Lower leg skin (tissue), 3 donors: ENCODE measurements around the gene ACTG2.

ENCODE experiments used
- POLR2A ChIP-seq, 2 donors: fragments of 450-650 bp; IDR thresholded peaks; one replicate each; pipeline ENCODE4 v1.6.1; 2016 to 2017; ENCODE audit warnings: antibody characterized with exemption in 2 of 2, mild to moderate bottlenecking in 1 of 2, moderate library complexity in 1 of 2
- TF ChIP-seq, protein P1 (sequence below), 3 donors: fragments of 450-650 bp; IDR thresholded peaks; one replicate each; pipeline ENCODE4 v1.5.1; 2016; ENCODE audit warnings: antibody characterized with exemption in 3 of 3, mild to moderate bottlenecking in 3 of 3, moderate library complexity in 2 of 3

DNA sequence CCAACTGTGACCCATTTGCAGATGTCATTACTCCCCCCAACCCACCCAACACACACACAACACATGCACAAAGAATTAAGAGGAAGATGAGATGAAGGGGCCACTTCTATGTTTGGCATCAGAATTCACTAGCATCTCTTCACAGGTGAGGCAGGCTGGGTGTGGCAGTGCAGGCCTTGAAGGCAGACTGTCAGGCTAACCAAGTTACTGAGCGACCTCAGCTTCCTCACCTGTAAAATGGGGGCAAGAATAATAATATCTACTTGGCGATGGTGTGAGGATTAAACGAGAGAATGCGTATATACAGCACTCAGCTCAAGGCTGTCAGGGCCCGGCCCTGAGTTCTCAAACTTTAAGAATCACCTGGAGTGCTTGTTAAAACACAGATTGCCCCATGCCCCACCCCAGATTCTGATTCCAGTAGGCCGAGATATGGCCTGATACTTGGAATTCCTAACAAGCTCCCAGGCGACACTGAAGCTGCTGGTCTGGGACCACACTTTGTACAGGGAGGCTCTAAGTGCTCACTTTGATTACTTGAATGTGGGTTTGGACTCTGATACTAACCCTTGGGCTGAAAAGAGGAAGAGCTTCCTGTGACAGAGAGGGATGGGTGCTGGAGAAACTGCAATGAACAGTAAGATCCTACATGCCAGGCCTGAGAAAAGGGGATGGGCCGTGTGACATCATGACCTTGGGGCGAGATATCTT, 1.1 kb downstream of the ACTG2 start:
- TF ChIP-seq POLR2A (IDR thresholded peaks at IDR 0.05): no peak
- TF ChIP-seq, protein P1, sequence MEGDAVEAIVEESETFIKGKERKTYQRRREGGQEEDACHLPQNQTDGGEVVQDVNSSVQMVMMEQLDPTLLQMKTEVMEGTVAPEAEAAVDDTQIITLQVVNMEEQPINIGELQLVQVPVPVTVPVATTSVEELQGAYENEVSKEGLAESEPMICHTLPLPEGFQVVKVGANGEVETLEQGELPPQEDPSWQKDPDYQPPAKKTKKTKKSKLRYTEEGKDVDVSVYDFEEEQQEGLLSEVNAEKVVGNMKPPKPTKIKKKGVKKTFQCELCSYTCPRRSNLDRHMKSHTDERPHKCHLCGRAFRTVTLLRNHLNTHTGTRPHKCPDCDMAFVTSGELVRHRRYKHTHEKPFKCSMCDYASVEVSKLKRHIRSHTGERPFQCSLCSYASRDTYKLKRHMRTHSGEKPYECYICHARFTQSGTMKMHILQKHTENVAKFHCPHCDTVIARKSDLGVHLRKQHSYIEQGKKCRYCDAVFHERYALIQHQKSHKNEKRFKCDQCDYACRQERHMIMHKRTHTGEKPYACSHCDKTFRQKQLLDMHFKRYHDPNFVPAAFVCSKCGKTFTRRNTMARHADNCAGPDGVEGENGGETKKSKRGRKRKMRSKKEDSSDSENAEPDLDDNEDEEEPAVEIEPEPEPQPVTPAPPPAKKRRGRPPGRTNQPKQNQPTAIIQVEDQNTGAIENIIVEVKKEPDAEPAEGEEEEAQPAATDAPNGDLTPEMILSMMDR (IDR thresholded peaks at IDR 0.05): no peak
